PC-9 (cell line): ENCODE results near the gene CXXC5. TPM values are rescaled to one million over a fixed set of nuclear protein-coding genes. Genes with fewer than 3 reads are reported as not detected.
A peak's percentile ranks its signal among the peaks of the same experiment; 100 is the strongest.

Experiments used
- BruUV-seq: library from RNA; stranded (reverse); fragments of 400-500 nt; replicated peaks from 2 replicates; lab custom pipeline; 2021; lab: Mats Ljungman, UMichigan
- CTCF ChIA-PET: fragments of 300-600 bp; sonication (Branson Sonifier 250); formaldehyde crosslinking; loops from one replicate; lab custom pipeline; 2022; ENCODE audit warnings: antibody characterized with exemption; lab: Charles Lee
- POLR2A ChIA-PET: fragments of 300-600 bp; sonication (Branson Sonifier 250); formaldehyde crosslinking; loops from one replicate; lab custom pipeline; 2022; ENCODE audit warnings: antibody characterized with exemption; ENCODE audit not compliant: unreplicated experiment; lab: Charles Lee
- DNase-seq, 2 experiments: peaks; one replicate each; pipeline versions ENCODE4 v3.0.0 to v3.0.0-alpha.2; 2015 to 2022; ENCODE audit warnings: mixed read lengths in 1 of 2
- H2AFZ ChIP-seq: fragments of 200-600 bp; sonication (generic); 2 replicates; pipeline ENCODE4 v1.8.1; 2017; ENCODE audit warnings: antibody characterized with exemption
- H3F3A ChIP-seq: fragments of 200-600 bp; sonication (generic); 2 replicates; pipeline ENCODE4 v1.8.1; 2017; ENCODE audit warnings: antibody characterized with exemption, mild to moderate bottlenecking, low read depth; ENCODE audit not compliant: insufficient read depth
- H3K27ac ChIP-seq: fragments of 200-600 bp; sonication (generic); 2 replicates; pipeline ENCODE4 v1.6.1; 2016; ENCODE audit warnings: mixed run types
- H3K27me3 ChIP-seq: fragments of 200-600 bp; sonication (generic); 2 replicates; pipeline ENCODE4 v1.6.1; 2016; ENCODE audit warnings: low read depth, mixed run types; ENCODE audit not compliant: insufficient read depth
- H3K36me3 ChIP-seq: fragments of 200-600 bp; sonication (generic); 2 replicates; pipeline ENCODE4 v1.6.1; 2016; ENCODE audit warnings: low read depth, mixed run types
- H3K4me1 ChIP-seq: fragments of 200-600 bp; sonication (generic); replicated peaks from 2 replicates; pipeline ENCODE4 v1.6.1; 2016; ENCODE audit warnings: mixed run types; ENCODE audit not compliant: insufficient read depth
- H3K4me2 ChIP-seq: fragments of 200-600 bp; sonication (generic); 2 replicates; pipeline ENCODE4 v1.6.1; 2017; ENCODE audit warnings: mixed run types
- H3K4me3 ChIP-seq: fragments of 200-600 bp; sonication (generic); 2 replicates; pipeline ENCODE4 v1.6.1; 2016; ENCODE audit warnings: mixed run types
- H3K79me2 ChIP-seq: fragments of 200-600 bp; sonication (generic); 2 replicates; pipeline ENCODE4 v1.6.1; 2017; ENCODE audit warnings: low read depth, mixed run types
- H3K9me2 ChIP-seq: fragments of 200-600 bp; sonication (generic); 2 replicates; pipeline ENCODE4 v1.8.1; 2017; ENCODE audit warnings: mild to moderate bottlenecking; ENCODE audit not compliant: insufficient read depth
- H3K9me3 ChIP-seq: fragments of 200-600 bp; sonication (generic); 2 replicates; pipeline ENCODE4 v1.8.1; 2016; ENCODE audit warnings: low read depth; ENCODE audit not compliant: insufficient read depth
- H4K20me1 ChIP-seq: fragments of 200-600 bp; sonication (generic); 2 replicates; pipeline ENCODE4 v1.8.1; 2017; ENCODE audit not compliant: insufficient read depth
- EZH2 ChIP-seq: fragments of 200-600 bp; sonication (generic); IDR thresholded peaks from 2 replicates; pipeline ENCODE4 v1.8.0; 2017; ENCODE audit warnings: antibody characterized with exemption, low read depth
- intact Hi-C: fragments of 100-400 bp; cut with micrococcal nuclease; formaldehyde crosslinking; loops from one replicate; pipeline ENCODE4 v1.10.0; 2022; ENCODE audit not compliant: unreplicated experiment
- total RNA-seq: library from RNA; stranded (reverse); gene quantifications from 2 replicates; pipeline ENCODE4 v1.2.3, GENCODE V29; 2021
- TF ChIP-seq, protein P1 (sequence below): fragments of 200-600 bp; sonication (generic); conservative IDR thresholded peaks from 2 replicates; pipeline ENCODE4 v1.6.1; 2017; ENCODE audit warnings: mixed run types, antibody characterized with exemption, mild to moderate bottlenecking, moderate library complexity

CXXC5 gene
- total RNA-seq, 1 experiment from 2014 or later, result 59.9 TPM

DNA sequence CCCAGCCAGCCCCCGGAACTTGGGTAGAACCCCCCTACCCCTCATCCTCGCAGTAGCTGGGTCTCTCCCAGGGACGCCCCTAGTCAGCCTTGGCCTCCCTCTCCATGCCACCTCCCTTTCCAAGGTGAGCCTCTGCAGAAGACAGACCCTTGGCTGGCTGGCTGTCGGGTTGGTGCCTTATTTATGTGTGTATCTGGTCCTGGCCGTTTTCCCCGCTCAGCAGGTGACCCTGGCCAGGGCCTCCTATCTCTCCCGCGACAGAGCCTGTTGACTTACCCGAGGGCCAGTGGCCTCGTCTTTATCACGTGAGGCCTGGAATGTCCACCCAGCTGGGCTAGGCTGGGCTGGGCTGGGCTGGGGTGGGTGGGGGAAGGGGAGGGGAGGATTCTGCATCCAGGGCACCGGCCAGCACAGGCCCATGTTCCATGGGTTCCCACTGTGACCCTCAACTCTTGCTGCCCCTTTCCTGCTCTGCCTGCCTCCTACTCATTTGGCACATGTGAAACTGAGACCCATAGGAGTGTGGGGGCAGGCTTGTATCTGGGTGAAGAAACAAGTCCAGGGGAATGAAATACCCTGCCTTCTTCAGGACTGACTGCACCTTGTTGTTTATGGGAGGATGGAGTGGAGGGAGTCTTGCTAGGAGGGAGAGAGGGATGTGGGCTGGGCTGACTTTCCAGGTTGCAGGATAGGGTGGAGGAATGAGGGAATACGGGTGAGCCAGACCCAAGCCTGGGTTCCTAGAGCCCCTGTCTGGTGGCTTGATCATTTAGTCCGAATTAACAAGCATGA lies 3.1 kb downstream of the CXXC5 start:
- intact Hi-C loops, result loop anchor here (1.0 kb wide), 1 partner anchor 9 kb away; no protein-coding TSS in a partner anchor
- no TSS peak for BruUV-seq
- Histone ChIP-seq H3K4me1 (peaks cover 51% of the 10 kb centered on the region), H3F3A (peaks cover 26% of the 10 kb centered on the region), H3K27ac (peak overlapping the region; percentile 47), H2AFZ (no peak overlapping the region), H3K9me3 (no peaks in the 10 kb centered on the region), H3K79me2 (peaks cover 73% of the 10 kb centered on the region), H3K9me2 (no peaks in the 10 kb centered on the region), H3K4me2 (peak overlapping the region; percentile 97), H3K27me3 (no peaks in the 10 kb centered on the region), H4K20me1 (peaks cover 37% of the 10 kb centered on the region), H3K36me3 (no peaks in the 10 kb centered on the region), H3K4me3 (peak overlapping the region; percentile 97; the same call in 1 of the 2 replicates)
- DNase-seq, result peak; percentile 65 to 70
- ChIA-PET POLR2A (interaction anchor here (0.7 kb wide), 3 partner anchors 10 to 1055 kb away, joined by 3 to 6 read pairs (median 5); no protein-coding TSS in a partner anchor), CTCF (interaction anchor here (0.8 kb wide), 1 partner anchor 13 kb away, joined by 4 read pairs; no protein-coding TSS in a partner anchor)
- no peak for TF ChIP-seq EZH2
- TF ChIP-seq, protein P1, sequence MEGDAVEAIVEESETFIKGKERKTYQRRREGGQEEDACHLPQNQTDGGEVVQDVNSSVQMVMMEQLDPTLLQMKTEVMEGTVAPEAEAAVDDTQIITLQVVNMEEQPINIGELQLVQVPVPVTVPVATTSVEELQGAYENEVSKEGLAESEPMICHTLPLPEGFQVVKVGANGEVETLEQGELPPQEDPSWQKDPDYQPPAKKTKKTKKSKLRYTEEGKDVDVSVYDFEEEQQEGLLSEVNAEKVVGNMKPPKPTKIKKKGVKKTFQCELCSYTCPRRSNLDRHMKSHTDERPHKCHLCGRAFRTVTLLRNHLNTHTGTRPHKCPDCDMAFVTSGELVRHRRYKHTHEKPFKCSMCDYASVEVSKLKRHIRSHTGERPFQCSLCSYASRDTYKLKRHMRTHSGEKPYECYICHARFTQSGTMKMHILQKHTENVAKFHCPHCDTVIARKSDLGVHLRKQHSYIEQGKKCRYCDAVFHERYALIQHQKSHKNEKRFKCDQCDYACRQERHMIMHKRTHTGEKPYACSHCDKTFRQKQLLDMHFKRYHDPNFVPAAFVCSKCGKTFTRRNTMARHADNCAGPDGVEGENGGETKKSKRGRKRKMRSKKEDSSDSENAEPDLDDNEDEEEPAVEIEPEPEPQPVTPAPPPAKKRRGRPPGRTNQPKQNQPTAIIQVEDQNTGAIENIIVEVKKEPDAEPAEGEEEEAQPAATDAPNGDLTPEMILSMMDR, result no peak

DNA sequence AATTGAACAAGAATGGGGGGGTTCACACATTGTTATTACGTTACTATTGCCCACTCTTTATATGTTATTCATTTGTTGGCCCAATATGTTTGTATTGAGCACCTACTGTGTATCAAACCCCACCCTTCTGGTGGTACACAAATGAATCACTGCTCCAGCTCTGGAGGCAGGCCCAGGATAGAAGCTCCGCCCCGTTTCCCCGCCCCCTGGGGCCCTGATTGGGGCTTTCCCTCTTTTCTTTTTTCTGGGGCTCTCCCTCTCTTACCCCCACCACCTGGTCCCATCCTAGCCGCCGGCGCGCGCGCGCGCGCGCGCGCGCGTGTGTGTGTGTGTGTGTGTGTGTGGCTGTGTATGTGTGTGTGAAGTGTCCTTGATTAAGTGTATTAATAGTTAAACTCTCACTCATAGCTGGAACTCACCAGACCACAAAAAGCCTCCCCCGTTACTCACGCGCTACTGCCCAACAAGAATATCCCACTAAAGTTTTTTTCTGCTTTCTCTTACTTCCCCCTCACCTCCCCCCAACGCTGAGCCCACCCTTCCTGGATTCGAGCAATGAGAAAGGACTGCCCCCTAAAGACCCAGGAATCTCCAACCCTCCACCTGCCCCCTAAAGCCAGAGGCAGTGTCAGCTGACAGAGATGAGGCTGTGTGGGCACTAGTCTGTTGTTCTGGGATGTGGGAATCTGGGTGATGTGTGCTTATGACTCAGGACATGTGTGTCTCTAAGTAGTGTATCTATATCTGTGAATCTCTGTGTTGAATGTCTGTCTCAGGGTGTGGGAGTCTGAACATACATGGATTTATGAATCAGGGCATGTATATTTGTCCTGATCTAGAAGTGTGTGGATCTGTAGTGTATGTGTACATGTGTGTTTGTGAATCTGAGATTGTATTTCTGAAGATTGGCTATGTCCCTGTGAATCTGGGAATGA lies 4.0 kb downstream of the CXXC5 start:
- intact Hi-C loops, result loop anchor here (1.0 kb wide), 1 partner anchor 8 kb away; no protein-coding TSS in a partner anchor
- H3K79me2 ChIP-seq, result peaks cover 82% of the 10 kb centered on the region
- CTCF ChIA-PET, result interaction anchor here (0.7 to 0.8 kb wide), 2 partner anchors 12 to 46 kb away, joined by 3 to 4 read pairs; no protein-coding TSS in a partner anchor
- H3K9me3 ChIP-seq, result no peaks in the 10 kb centered on the region
- no peaks in the 10 kb centered on the region for H3K27me3 ChIP-seq
- H3K4me2 ChIP-seq, result peak overlapping the region; percentile 97
- POLR2A ChIA-PET, result interaction anchor here (0.7 kb wide), 2 partner anchors 9 to 1055 kb away, joined by 3 to 6 read pairs; no protein-coding TSS in a partner anchor
- no peak overlapping the region for H2AFZ ChIP-seq
- H3K27ac ChIP-seq, result peak overlapping the region; percentile 47
- H4K20me1 ChIP-seq, result peaks cover 42% of the 10 kb centered on the region
- 0 out of 2 replicates have a peak, but pooled peaks cover 2% of the 10 kb centered on the region for H3K36me3 ChIP-seq
- no peaks in the 10 kb centered on the region for H3K9me2 ChIP-seq
- TF ChIP-seq, protein P1, result no peak
- TF ChIP-seq EZH2, result no peak
- peaks cover 55% of the 10 kb centered on the region for H3K4me1 ChIP-seq
- peaks cover 26% of the 10 kb centered on the region for H3F3A ChIP-seq
- DNase-seq, result peak; percentile 69 to 79
- H3K4me3 ChIP-seq, result peak overlapping the region; percentile 97; the same call in 1 of the 2 replicates
- no TSS peak for BruUV-seq
